H1 (cell line): ENCODE results near the gene CLMP. TPM values are rescaled to one million over a fixed set of nuclear protein-coding genes. Genes with fewer than 3 reads are reported as not detected.

Experiments used
- CEBPB ChIP-seq: IDR thresholded peaks from 2 replicates; pipeline ENCODE4 v1.6.1; 2012; ENCODE audit warnings: low read depth, low read length
- JUN ChIP-seq: IDR thresholded peaks from 2 replicates; pipeline ENCODE4 v1.6.1; 2011; ENCODE audit warnings: low read depth, mild to moderate bottlenecking, improper control_type of control experiment, low read length
- JUND ChIP-seq: IDR thresholded peaks from 2 replicates; pipeline ENCODE4 v1.6.1; 2011; ENCODE audit warnings: mild to moderate bottlenecking, improper control_type of control experiment, low read length
- NANOG ChIP-seq: IDR thresholded peaks from 2 replicates; pipeline ENCODE4 v1.6.1; 2011; ENCODE audit warnings: low read length, low read depth, mild to moderate bottlenecking, inconsistent platforms; ENCODE audit not compliant: insufficient read depth, poor library complexity, severe bottlenecking
- SIN3A ChIP-seq, 2 experiments: IDR thresholded peaks in 1 of 2; conservative IDR thresholded peaks in 1 of 2; 2 replicates each; pipeline ENCODE4 v1.6.1; 2011 to 2012; ENCODE audit warnings: low read length in 2 of 2, improper control_type of control experiment in 1 of 2, low read depth in 1 of 2, mild to moderate bottlenecking in 1 of 2
- SUZ12 ChIP-seq: fragments of 200-600 bp; sonication (generic); IDR thresholded peaks from 2 replicates; pipeline ENCODE4 v1.6.1; 2012; ENCODE audit warnings: mild to moderate bottlenecking, inconsistent platforms, low read length, moderate library complexity, mixed read lengths
- TEAD4 ChIP-seq: IDR thresholded peaks from 2 replicates; pipeline ENCODE4 v1.6.1; 2012; ENCODE audit warnings: low read depth, low read length, inconsistent platforms, mixed read lengths
- YY1 ChIP-seq: IDR thresholded peaks from 2 replicates; pipeline ENCODE4 v1.6.1; 2011; ENCODE audit warnings: low read depth, mild to moderate bottlenecking, low read length
- polyA plus RNA-seq, 7 experiments: library from polyadenylated mRNA; depleted of rRNA in 3 of 7; stranded (reverse) in 5 of 7; unstranded in 2 of 7; fragments of >200 nt in 5 of 7; fragments of 200-250 nt in 2 of 7; gene quantifications; 1 replicate in 5 of 7; 2 replicates in 1 of 7; 4 replicates in 1 of 7; pipeline versions ENCODE4 v1.2.1 to v1.2.3, GENCODE V29; 2011 to 2013; ENCODE audit warnings: missing spikeins in 2 of 7, mixed read lengths in 2 of 7
- total RNA-seq: library from RNA; stranded (reverse); fragmentation: NEBNext Ultra II Directional; extraction: Animal tissue kit (Norgen Biotek cat#: 25700); gene quantifications from 2 replicates; pipeline ENCODE4 v1.2.1, GENCODE V29; 2021
- TF ChIP-seq, protein P1 (sequence below): fragments of 300-600 bp; sonication (generic); IDR thresholded peaks from 2 replicates; pipeline ENCODE4 v1.7.1; 2012; ENCODE audit warnings: low read length, moderate library complexity, mild to moderate bottlenecking, inconsistent platforms; ENCODE audit not compliant: insufficient replicate concordance
- TF ChIP-seq, protein P2 (sequence below): IDR thresholded peaks from 2 replicates; pipeline ENCODE4 v1.6.1; 2012; ENCODE audit warnings: inconsistent platforms

CLMP gene
- total and polyA plus RNA-seq, 2 of the 8 experiments (the other 6 are each of a cell fraction or from before 2014, with no cell fraction given), result 9.9 to 24.1 TPM

DNA sequence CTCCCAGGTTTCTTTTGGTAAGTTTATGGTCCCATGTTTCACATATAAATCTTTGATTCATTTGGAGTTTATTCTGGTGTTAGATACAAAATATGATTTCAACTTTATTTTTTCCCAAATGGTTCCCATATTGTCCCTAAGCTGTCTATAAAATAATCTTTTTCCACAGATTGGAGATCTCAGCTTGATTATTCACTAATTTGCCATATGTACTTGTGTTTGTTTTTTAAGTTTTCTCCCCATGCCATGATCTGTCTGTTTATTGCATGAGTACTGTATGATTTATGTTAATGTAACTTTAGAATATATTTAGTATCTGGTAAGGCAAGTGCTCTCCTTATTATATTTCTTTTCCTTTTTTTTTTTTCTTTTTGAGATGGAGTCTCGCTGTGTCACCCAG, 19.9 kb upstream of the CLMP start (continued):
- TF ChIP-seq, protein P1, sequence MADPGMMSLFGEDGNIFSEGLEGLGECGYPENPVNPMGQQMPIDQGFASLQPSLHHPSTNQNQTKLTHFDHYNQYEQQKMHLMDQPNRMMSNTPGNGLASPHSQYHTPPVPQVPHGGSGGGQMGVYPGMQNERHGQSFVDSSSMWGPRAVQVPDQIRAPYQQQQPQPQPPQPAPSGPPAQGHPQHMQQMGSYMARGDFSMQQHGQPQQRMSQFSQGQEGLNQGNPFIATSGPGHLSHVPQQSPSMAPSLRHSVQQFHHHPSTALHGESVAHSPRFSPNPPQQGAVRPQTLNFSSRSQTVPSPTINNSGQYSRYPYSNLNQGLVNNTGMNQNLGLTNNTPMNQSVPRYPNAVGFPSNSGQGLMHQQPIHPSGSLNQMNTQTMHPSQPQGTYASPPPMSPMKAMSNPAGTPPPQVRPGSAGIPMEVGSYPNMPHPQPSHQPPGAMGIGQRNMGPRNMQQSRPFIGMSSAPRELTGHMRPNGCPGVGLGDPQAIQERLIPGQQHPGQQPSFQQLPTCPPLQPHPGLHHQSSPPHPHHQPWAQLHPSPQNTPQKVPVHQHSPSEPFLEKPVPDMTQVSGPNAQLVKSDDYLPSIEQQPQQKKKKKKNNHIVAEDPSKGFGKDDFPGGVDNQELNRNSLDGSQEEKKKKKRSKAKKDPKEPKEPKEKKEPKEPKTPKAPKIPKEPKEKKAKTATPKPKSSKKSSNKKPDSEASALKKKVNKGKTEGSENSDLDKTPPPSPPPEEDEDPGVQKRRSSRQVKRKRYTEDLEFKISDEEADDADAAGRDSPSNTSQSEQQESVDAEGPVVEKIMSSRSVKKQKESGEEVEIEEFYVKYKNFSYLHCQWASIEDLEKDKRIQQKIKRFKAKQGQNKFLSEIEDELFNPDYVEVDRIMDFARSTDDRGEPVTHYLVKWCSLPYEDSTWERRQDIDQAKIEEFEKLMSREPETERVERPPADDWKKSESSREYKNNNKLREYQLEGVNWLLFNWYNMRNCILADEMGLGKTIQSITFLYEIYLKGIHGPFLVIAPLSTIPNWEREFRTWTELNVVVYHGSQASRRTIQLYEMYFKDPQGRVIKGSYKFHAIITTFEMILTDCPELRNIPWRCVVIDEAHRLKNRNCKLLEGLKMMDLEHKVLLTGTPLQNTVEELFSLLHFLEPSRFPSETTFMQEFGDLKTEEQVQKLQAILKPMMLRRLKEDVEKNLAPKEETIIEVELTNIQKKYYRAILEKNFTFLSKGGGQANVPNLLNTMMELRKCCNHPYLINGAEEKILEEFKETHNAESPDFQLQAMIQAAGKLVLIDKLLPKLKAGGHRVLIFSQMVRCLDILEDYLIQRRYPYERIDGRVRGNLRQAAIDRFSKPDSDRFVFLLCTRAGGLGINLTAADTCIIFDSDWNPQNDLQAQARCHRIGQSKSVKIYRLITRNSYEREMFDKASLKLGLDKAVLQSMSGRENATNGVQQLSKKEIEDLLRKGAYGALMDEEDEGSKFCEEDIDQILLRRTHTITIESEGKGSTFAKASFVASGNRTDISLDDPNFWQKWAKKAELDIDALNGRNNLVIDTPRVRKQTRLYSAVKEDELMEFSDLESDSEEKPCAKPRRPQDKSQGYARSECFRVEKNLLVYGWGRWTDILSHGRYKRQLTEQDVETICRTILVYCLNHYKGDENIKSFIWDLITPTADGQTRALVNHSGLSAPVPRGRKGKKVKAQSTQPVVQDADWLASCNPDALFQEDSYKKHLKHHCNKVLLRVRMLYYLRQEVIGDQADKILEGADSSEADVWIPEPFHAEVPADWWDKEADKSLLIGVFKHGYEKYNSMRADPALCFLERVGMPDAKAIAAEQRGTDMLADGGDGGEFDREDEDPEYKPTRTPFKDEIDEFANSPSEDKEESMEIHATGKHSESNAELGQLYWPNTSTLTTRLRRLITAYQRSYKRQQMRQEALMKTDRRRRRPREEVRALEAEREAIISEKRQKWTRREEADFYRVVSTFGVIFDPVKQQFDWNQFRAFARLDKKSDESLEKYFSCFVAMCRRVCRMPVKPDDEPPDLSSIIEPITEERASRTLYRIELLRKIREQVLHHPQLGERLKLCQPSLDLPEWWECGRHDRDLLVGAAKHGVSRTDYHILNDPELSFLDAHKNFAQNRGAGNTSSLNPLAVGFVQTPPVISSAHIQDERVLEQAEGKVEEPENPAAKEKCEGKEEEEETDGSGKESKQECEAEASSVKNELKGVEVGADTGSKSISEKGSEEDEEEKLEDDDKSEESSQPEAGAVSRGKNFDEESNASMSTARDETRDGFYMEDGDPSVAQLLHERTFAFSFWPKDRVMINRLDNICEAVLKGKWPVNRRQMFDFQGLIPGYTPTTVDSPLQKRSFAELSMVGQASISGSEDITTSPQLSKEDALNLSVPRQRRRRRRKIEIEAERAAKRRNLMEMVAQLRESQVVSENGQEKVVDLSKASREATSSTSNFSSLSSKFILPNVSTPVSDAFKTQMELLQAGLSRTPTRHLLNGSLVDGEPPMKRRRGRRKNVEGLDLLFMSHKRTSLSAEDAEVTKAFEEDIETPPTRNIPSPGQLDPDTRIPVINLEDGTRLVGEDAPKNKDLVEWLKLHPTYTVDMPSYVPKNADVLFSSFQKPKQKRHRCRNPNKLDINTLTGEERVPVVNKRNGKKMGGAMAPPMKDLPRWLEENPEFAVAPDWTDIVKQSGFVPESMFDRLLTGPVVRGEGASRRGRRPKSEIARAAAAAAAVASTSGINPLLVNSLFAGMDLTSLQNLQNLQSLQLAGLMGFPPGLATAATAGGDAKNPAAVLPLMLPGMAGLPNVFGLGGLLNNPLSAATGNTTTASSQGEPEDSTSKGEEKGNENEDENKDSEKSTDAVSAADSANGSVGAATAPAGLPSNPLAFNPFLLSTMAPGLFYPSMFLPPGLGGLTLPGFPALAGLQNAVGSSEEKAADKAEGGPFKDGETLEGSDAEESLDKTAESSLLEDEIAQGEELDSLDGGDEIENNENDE, result no peak
- TF ChIP-seq SUZ12 (no peak), JUND (no peak), CEBPB (no peak), SIN3A (conservative IDR thresholded peaks at IDR 0.05 in 1 of 2, IDR thresholded peaks at IDR 0.05 in 1 of 2; ENCODE audit: low read depth in 1 of 2, low read length in 2 of 2) (no peak), TEAD4 (no peak), JUN (no peak), YY1 (no peak), NANOG (no peak)
- TF ChIP-seq, protein P2, sequence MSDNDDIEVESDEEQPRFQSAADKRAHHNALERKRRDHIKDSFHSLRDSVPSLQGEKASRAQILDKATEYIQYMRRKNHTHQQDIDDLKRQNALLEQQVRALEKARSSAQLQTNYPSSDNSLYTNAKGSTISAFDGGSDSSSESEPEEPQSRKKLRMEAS, result no peak
